ENCODE measurements around the gene PCYT1A.

Gene PCYT1A

GRCh38 chr3:196225763-196226364 lies 61.7 kb downstream of the PCYT1A start:
- Histone ChIP-seq H3K4me3 (ENCODE audit: low read depth, low read length) (no peak overlapping the region), H3K14ac (ENCODE audit: low read length) (no peak overlapping the region), H2BK120ac (ENCODE audit: insufficient read depth, low read length, poor library complexity) (no peak overlapping the region), H3K23ac (ENCODE audit: low read length) (no peak overlapping the region), H3K36me3 (ENCODE audit: control insufficient read depth in 1 of 2, insufficient read depth in 2 of 2, low read length in 2 of 2) (no peaks in the 10 kb centered on the region), H3K4me2 (ENCODE audit: low read length) (no peak overlapping the region), H2BK12ac (ENCODE audit: low read length) (no peak overlapping the region), H3K4me1 (ENCODE audit: control insufficient read depth in 1 of 2, insufficient read depth in 2 of 2, low read length in 2 of 2) (no peaks in the 10 kb centered on the region), H3K9me3 (ENCODE audit: insufficient read depth, low read depth, low read length) (no peaks in the 10 kb centered on the region), H2BK5ac (ENCODE audit: low read depth, low read length, poor library complexity) (no peak overlapping the region), H4K8ac (ENCODE audit: low read depth, low read length) (no peak overlapping the region), H4K12ac (ENCODE audit: low read depth, low read length) (no peak overlapping the region), H2AK5ac (ENCODE audit: low read length) (no peak overlapping the region), H3K18ac (ENCODE audit: low read length) (no peak overlapping the region), H4K91ac (ENCODE audit: low read depth, low read length) (no peak overlapping the region), H3K27ac (ENCODE audit: low read depth, low read length) (no peak overlapping the region), H3K9ac (ENCODE audit: low read length) (no peak overlapping the region), H3K4ac (ENCODE audit: low read depth, low read length) (no peak overlapping the region), H3K79me1 (ENCODE audit: low read length) (no peaks in the 10 kb centered on the region), H3K79me2 (ENCODE audit: control insufficient read depth, insufficient read depth, low read length, poor library complexity) (no peaks in the 10 kb centered on the region), H3K27me3 (ENCODE audit: insufficient read depth, low read length) (no peaks in the 10 kb centered on the region), H2AFZ (ENCODE audit: insufficient read depth, low read length, poor library complexity) (no peak overlapping the region)
- WGBS (ENCODE audit: extremely low coverage, insufficient coverage, insufficient read length) = no CpG with 5 or more reads among the region's 15 CpGs
- no peak for DNase-seq

GRCh38 chr3:196225086-196225485 lies 62.4 kb downstream of the PCYT1A start:
- Histone ChIP-seq H3K4me3 (ENCODE audit: low read depth, low read length) (no peak overlapping the region), H3K4me2 (ENCODE audit: low read length) (no peak overlapping the region), H2BK5ac (ENCODE audit: low read depth, low read length, poor library complexity) (no peak overlapping the region), H4K91ac (ENCODE audit: low read depth, low read length) (no peak overlapping the region), H2BK12ac (ENCODE audit: low read length) (no peak overlapping the region), H3K14ac (ENCODE audit: low read length) (no peak overlapping the region), H3K18ac (ENCODE audit: low read length) (no peak overlapping the region), H3K36me3 (ENCODE audit: control insufficient read depth in 1 of 2, insufficient read depth in 2 of 2, low read length in 2 of 2) (no peaks in the 10 kb centered on the region), H3K79me1 (ENCODE audit: low read length) (no peaks in the 10 kb centered on the region), H3K9me3 (ENCODE audit: insufficient read depth, low read depth, low read length) (no peaks in the 10 kb centered on the region), H2AK5ac (ENCODE audit: low read length) (no peak overlapping the region), H4K8ac (ENCODE audit: low read depth, low read length) (no peak overlapping the region), H3K23ac (ENCODE audit: low read length) (no peak overlapping the region), H3K79me2 (ENCODE audit: control insufficient read depth, insufficient read depth, low read length, poor library complexity) (no peaks in the 10 kb centered on the region), H3K27me3 (ENCODE audit: insufficient read depth, low read length) (no peaks in the 10 kb centered on the region), H3K4me1 (ENCODE audit: control insufficient read depth in 1 of 2, insufficient read depth in 2 of 2, low read length in 2 of 2) (no peaks in the 10 kb centered on the region), H3K27ac (ENCODE audit: low read depth, low read length) (no peak overlapping the region), H3K9ac (ENCODE audit: low read length) (no peak overlapping the region), H4K12ac (ENCODE audit: low read depth, low read length) (no peak overlapping the region), H2BK120ac (ENCODE audit: insufficient read depth, low read length, poor library complexity) (no peak overlapping the region), H3K4ac (ENCODE audit: low read depth, low read length) (no peak overlapping the region), H2AFZ (ENCODE audit: insufficient read depth, low read length, poor library complexity) (no peak overlapping the region)
- WGBS (ENCODE audit: extremely low coverage, insufficient coverage, insufficient read length) = no CpG with 5 or more reads among the region's 10 CpGs
- no peak for DNase-seq

GRCh38 chr3:196222876-196223595 lies 64.5 kb downstream of the PCYT1A start:
- Histone ChIP-seq H3K4me1 (ENCODE audit: control insufficient read depth in 1 of 2, insufficient read depth in 2 of 2, low read length in 2 of 2) (peaks cover 2 to 3% of the 10 kb centered on the region in 2 experiments), H3K79me1 (ENCODE audit: low read length) (no peaks in the 10 kb centered on the region), H4K91ac (ENCODE audit: low read depth, low read length) (no peak overlapping the region), H2BK12ac (ENCODE audit: low read length) (no peak overlapping the region), H2AFZ (ENCODE audit: insufficient read depth, low read length, poor library complexity) (no peak overlapping the region), H3K4ac (ENCODE audit: low read depth, low read length) (no peak overlapping the region), H2BK120ac (ENCODE audit: insufficient read depth, low read length, poor library complexity) (no peak overlapping the region), H3K27me3 (ENCODE audit: insufficient read depth, low read length) (no peaks in the 10 kb centered on the region), H4K8ac (ENCODE audit: low read depth, low read length) (no peak overlapping the region), H3K23ac (ENCODE audit: low read length) (no peak overlapping the region), H2BK5ac (ENCODE audit: low read depth, low read length, poor library complexity) (no peak overlapping the region), H3K27ac (ENCODE audit: low read depth, low read length) (no peak overlapping the region), H2AK5ac (ENCODE audit: low read length) (no peak overlapping the region), H3K4me3 (ENCODE audit: low read depth, low read length) (no peak overlapping the region), H3K18ac (ENCODE audit: low read length) (no peak overlapping the region), H3K9me3 (ENCODE audit: insufficient read depth, low read depth, low read length) (no peaks in the 10 kb centered on the region), H3K14ac (ENCODE audit: low read length) (no peak overlapping the region), H3K9ac (ENCODE audit: low read length) (no peak overlapping the region), H3K4me2 (ENCODE audit: low read length) (no peak overlapping the region), H3K79me2 (ENCODE audit: control insufficient read depth, insufficient read depth, low read length, poor library complexity) (no peaks in the 10 kb centered on the region), H4K12ac (ENCODE audit: low read depth, low read length) (no peak overlapping the region), H3K36me3 (ENCODE audit: control insufficient read depth in 1 of 2, insufficient read depth in 2 of 2, low read length in 2 of 2) (no peaks in the 10 kb centered on the region)
- DNase-seq = peak in 1 of 2 donors; percentile 39
- WGBS (ENCODE audit: extremely low coverage, insufficient coverage, insufficient read length) = no CpG with 5 or more reads among the region's 19 CpGs

- no peak overlapping the region for H3K9ac ChIP-seq (ENCODE audit: low read length)
- no peak for DNase-seq
- no peak overlapping the region for H3K14ac ChIP-seq (ENCODE audit: low read length)
- no peak overlapping the region for H2AK5ac ChIP-seq (ENCODE audit: low read length)
- no peaks in the 10 kb centered on the region for H3K9me3 ChIP-seq (ENCODE audit: insufficient read depth, low read depth, low read length)
- H3K4me3 ChIP-seq (ENCODE audit: low read depth, low read length) = no peak overlapping the region
- no peak overlapping the region for H3K4ac ChIP-seq (ENCODE audit: low read depth, low read length)
- no CpG with 5 or more reads among the region's 7 CpGs for WGBS (ENCODE audit: extremely low coverage, insufficient coverage, insufficient read length)
- H3K4me1 ChIP-seq (ENCODE audit: control insufficient read depth in 1 of 2, insufficient read depth in 2 of 2, low read length in 2 of 2) = peaks cover 4 to 5% of the 10 kb centered on the region in 2 experiments
- H3K36me3 ChIP-seq (ENCODE audit: control insufficient read depth in 1 of 2, insufficient read depth in 2 of 2, low read length in 2 of 2) = no peaks in the 10 kb centered on the region
- H3K79me2 ChIP-seq (ENCODE audit: control insufficient read depth, insufficient read depth, low read length, poor library complexity) = no peaks in the 10 kb centered on the region
- no peak overlapping the region for H4K12ac ChIP-seq (ENCODE audit: low read depth, low read length)
- H3K23ac ChIP-seq (ENCODE audit: low read length) = no peak overlapping the region
- H2BK120ac ChIP-seq (ENCODE audit: insufficient read depth, low read length, poor library complexity) = no peak overlapping the region
- no peak overlapping the region for H4K8ac ChIP-seq (ENCODE audit: low read depth, low read length)
- H3K79me1 ChIP-seq (ENCODE audit: low read length) = no peaks in the 10 kb centered on the region
- no peak overlapping the region for H3K18ac ChIP-seq (ENCODE audit: low read length)
- H3K27me3 ChIP-seq (ENCODE audit: insufficient read depth, low read length) = peaks cover 3% of the 10 kb centered on the region
- no peak overlapping the region for H2AFZ ChIP-seq (ENCODE audit: insufficient read depth, low read length, poor library complexity)
- no peak overlapping the region for H3K27ac ChIP-seq (ENCODE audit: low read depth, low read length)
- no peak overlapping the region for H2BK12ac ChIP-seq (ENCODE audit: low read length)
- H2BK5ac ChIP-seq (ENCODE audit: low read depth, low read length, poor library complexity) = no peak overlapping the region
- no peak overlapping the region for H3K4me2 ChIP-seq (ENCODE audit: low read length)
- H4K91ac ChIP-seq (ENCODE audit: low read depth, low read length) = no peak overlapping the region
Measured at GRCh38 chr3:196220991-196221390, 66.5 kb downstream of the PCYT1A start.
